PFSK-1 (cell line): ENCODE results near the gene SYTL4.

Source experiments
- FOXP2 ChIP-seq: optimal IDR thresholded peaks from 2 replicates; pipeline ENCODE3; 2011; ENCODE audit warnings: borderline replicate concordance, control low read depth, inconsistent platforms; ENCODE audit not compliant: insufficient read depth; ENCODE audit errors: extremely low read length, extremely low read depth
- POLR2AphosphoS5 ChIP-seq: IDR thresholded peaks from 2 replicates; pipeline ENCODE4 v1.6.1; 2012; ENCODE audit warnings: low read depth, mild to moderate bottlenecking, control low read depth, low read length, moderate library complexity
- SIN3A ChIP-seq: IDR thresholded peaks from 2 replicates; pipeline ENCODE4 v1.6.1; 2012; ENCODE audit warnings: mild to moderate bottlenecking, low read length, moderate library complexity, borderline replicate concordance; ENCODE audit not compliant: insufficient read depth
- TAF1 ChIP-seq: IDR thresholded peaks from 2 replicates; pipeline ENCODE4 v1.6.1; 2012; ENCODE audit warnings: low read length, control low read depth, borderline replicate concordance; ENCODE audit not compliant: insufficient read depth
- TF ChIP-seq, protein P1 (sequence below), 2 experiments: IDR thresholded peaks; 2 replicates each; pipeline versions ENCODE4 v1.6.1 to v1.8.0; 2011 to 2012; ENCODE audit warnings: low read depth in 2 of 2, low read length in 2 of 2, control low read depth in 1 of 2, inconsistent platforms in 1 of 2, mild to moderate bottlenecking in 1 of 2, moderate library complexity in 1 of 2; ENCODE audit not compliant: insufficient read depth in 1 of 2

Gene SYTL4

DNA sequence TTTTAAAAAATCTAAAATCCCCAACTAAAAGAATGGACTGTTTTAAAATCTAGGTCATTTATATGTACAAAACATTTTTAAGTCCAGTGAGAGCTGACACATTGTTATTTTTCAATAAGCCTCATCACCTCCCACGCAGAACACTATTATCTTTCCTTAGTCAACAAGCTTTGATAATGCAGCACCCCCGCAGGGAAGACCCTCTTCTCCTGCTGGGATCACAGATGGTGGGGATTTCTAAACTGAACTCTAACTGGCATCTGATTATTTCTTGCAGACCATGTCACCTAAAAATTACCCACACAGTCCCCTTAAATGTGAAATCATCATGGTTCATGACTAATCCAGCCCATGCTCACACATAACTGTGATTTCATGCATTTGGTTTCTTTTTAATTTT is 11.6 kb downstream of the SYTL4 start:
- TF ChIP-seq FOXP2 (no peak), TAF1 (no peak), POLR2AphosphoS5 (no peak), SIN3A (no peak)
- TF ChIP-seq, protein P1, sequence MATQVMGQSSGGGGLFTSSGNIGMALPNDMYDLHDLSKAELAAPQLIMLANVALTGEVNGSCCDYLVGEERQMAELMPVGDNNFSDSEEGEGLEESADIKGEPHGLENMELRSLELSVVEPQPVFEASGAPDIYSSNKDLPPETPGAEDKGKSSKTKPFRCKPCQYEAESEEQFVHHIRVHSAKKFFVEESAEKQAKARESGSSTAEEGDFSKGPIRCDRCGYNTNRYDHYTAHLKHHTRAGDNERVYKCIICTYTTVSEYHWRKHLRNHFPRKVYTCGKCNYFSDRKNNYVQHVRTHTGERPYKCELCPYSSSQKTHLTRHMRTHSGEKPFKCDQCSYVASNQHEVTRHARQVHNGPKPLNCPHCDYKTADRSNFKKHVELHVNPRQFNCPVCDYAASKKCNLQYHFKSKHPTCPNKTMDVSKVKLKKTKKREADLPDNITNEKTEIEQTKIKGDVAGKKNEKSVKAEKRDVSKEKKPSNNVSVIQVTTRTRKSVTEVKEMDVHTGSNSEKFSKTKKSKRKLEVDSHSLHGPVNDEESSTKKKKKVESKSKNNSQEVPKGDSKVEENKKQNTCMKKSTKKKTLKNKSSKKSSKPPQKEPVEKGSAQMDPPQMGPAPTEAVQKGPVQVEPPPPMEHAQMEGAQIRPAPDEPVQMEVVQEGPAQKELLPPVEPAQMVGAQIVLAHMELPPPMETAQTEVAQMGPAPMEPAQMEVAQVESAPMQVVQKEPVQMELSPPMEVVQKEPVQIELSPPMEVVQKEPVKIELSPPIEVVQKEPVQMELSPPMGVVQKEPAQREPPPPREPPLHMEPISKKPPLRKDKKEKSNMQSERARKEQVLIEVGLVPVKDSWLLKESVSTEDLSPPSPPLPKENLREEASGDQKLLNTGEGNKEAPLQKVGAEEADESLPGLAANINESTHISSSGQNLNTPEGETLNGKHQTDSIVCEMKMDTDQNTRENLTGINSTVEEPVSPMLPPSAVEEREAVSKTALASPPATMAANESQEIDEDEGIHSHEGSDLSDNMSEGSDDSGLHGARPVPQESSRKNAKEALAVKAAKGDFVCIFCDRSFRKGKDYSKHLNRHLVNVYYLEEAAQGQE (IDR thresholded peaks at IDR 0.05; ENCODE audit: insufficient read depth in 1 of 2, low read depth in 2 of 2, low read length in 2 of 2) = no peak

DNA sequence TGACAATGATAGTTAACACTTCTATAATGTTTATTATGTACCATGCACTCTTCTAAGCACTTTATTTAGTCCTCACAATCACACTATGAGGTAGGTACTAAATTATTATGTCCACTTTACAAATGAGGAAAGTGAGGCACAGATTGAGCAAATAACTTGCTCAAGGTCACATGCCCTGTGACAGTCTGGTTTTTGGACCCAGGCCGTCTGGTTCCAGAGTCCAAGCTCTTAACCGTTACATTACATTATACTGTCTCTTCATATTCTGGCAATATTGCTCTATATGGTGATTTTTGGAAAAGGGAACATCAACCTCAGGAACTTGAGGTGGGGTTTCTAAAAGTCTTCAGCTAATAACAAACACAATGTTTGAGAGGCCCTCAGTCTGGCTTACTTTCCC is 12.8 kb downstream of the SYTL4 start:
- TF ChIP-seq, protein P1 (IDR thresholded peaks at IDR 0.05; ENCODE audit: insufficient read depth in 1 of 2, low read depth in 2 of 2, low read length in 2 of 2) = no peak
- TF ChIP-seq POLR2AphosphoS5 (no peak), SIN3A (no peak), FOXP2 (no peak), TAF1 (no peak)

GRCh38 chrX:100717363-100717762 is 14.6 kb downstream of the SYTL4 start:
- no peak for TF ChIP-seq SIN3A
- TF ChIP-seq, protein P1 (IDR thresholded peaks at IDR 0.05; ENCODE audit: insufficient read depth in 1 of 2, low read depth in 2 of 2, low read length in 2 of 2) = no peak
- TF ChIP-seq FOXP2 = no peak
- TF ChIP-seq POLR2AphosphoS5 = no peak
- TF ChIP-seq TAF1 = no peak

DNA sequence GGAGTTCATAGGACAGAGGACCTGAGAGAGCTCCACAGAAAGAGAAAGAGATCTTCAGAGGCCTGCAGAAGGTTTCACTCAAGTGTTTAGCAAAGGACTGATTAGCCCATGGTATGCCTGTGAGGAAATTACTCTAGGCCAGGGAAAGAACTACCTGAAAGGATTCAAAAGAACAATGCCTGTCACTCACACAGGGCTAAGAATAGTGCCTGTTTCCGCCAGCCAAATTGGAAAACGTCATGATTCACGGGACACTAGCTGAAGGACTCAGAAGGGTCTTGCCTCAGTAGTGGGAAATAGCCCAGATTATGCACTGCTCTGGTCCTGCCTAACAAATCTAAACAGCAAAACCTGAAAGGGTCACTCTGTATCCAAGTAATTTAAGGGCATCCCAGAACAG is 21.1 kb downstream of the SYTL4 start:
- TF ChIP-seq TAF1 = no peak
- TF ChIP-seq SIN3A = no peak
- TF ChIP-seq, protein P1 (IDR thresholded peaks at IDR 0.05; ENCODE audit: insufficient read depth in 1 of 2, low read depth in 2 of 2, low read length in 2 of 2) = no peak
- no peak for TF ChIP-seq FOXP2
- no peak for TF ChIP-seq POLR2AphosphoS5

GRCh38 chrX:100704581-100705203 is 27.2 kb downstream of the SYTL4 start:
- TF ChIP-seq FOXP2 = no peak
- TF ChIP-seq SIN3A = no peak
- TF ChIP-seq, protein P1 (IDR thresholded peaks at IDR 0.05; ENCODE audit: insufficient read depth in 1 of 2, low read depth in 2 of 2, low read length in 2 of 2) = no peak
- no peak for TF ChIP-seq POLR2AphosphoS5
- TF ChIP-seq TAF1 = no peak
